IPS DF 6.9 (cell line): Measurements from ENCODE around the gene NSFL1C.

Experiments
- DNase-seq: peaks from one replicate; pipeline ENCODE4 v3.0.0-alpha.2; 2013; ENCODE audit warnings: low read depth, low spot score
- H3K27ac ChIP-seq: one replicate; pipeline ENCODE4 v1.5.1; 2013; ENCODE audit warnings: low read length, control low read depth
- H3K27me3 ChIP-seq: 2 replicates; pipeline ENCODE4 v1.6.1; 2013; ENCODE audit warnings: mild to moderate bottlenecking, low read length; ENCODE audit not compliant: control insufficient read depth, insufficient read depth
- H3K36me3 ChIP-seq: 2 replicates; pipeline ENCODE4 v1.6.1; 2013; ENCODE audit warnings: low read length; ENCODE audit not compliant: control insufficient read depth, insufficient read depth
- H3K4me1 ChIP-seq: 2 replicates; pipeline ENCODE4 v1.6.1; 2013; ENCODE audit warnings: low read length; ENCODE audit not compliant: control insufficient read depth, insufficient read depth
- H3K4me3 ChIP-seq: 2 replicates; pipeline ENCODE4 v1.5.1; 2013; ENCODE audit warnings: mild to moderate bottlenecking, low read length
- H3K9me3 ChIP-seq: 2 replicates; pipeline ENCODE4 v1.6.1; 2013; ENCODE audit warnings: low read length, inconsistent platforms; ENCODE audit not compliant: control insufficient read depth, insufficient read depth
- WGBS: extraction: QIAGEN DNeasy Blood & Tissue Kit; methylation state at CpG from one replicate; pipeline ENCODE4 v1.1.7; 2013; ENCODE audit warnings: mixed read lengths, missing lambda C conversion rate; ENCODE audit not compliant: insufficient read length, insufficient coverage; 5-methylcytosine and 5-hydroxymethylcytosine counted together

NSFL1C gene

GRCh38 chr20:1469925-1470571 is 3.4 kb upstream of the NSFL1C start:
- Histone ChIP-seq H3K4me1 (peaks cover 4% of the 10 kb centered on the region), H3K27me3 (no peaks in the 10 kb centered on the region), H3K27ac (no peak overlapping the region), H3K4me3 (no peak overlapping the region), H3K9me3 (no peaks in the 10 kb centered on the region), H3K36me3 (no peaks in the 10 kb centered on the region)
- no CpG with 5 or more reads among the region's 11 CpGs for WGBS
- peak; percentile 63 for DNase-seq

GRCh38 chr20:1469306-1469905 is 2.8 kb upstream of the NSFL1C start:
- H3K4me1 ChIP-seq = peaks cover 4% of the 10 kb centered on the region
- H3K4me3 ChIP-seq = no peak overlapping the region
- WGBS = no CpG with 5 or more reads among the region's 9 CpGs

DNA sequence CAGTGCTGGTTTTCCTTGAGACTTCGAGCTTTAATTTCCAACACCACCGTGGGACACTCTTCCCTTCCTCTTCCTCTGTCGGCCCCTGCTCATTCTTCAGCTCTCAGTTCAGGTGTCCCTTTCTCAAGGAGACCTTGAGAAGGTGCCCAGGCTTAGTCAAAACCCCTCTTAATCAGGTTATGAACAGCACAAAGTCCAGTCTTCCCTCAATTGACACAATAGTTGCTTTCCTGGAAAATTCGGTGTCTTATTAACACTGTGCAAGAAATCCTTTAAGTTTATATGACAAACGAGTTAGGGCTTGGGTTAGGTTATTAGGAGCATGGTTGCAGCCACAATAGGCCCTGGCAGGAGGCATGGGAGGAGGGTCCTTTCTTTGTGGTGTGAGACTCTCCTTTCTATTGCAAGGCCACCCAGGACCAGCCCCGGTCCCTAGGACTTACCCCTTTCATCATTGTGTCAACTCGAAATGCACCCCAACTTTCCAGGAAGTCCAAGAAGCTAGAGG is 1.5 kb upstream of the NSFL1C start:
- 0 out of 2 replicates have a peak, but pooled peaks cover 2% of the 10 kb centered on the region for H3K36me3 ChIP-seq
- WGBS = no CpG with 5 or more reads among the region's 7 CpGs
- no peak overlapping the region for H3K4me3 ChIP-seq
- H3K9me3 ChIP-seq = no peaks in the 10 kb centered on the region
- peaks cover 4% of the 10 kb centered on the region for H3K4me1 ChIP-seq
- H3K27me3 ChIP-seq = no peaks in the 10 kb centered on the region
- H3K27ac ChIP-seq = no peak overlapping the region
- no peak for DNase-seq

More at GRCh38 chr20:1469306-1469905, 2.8 kb upstream of the NSFL1C start:
- DNase-seq = no peak
- Histone ChIP-seq H3K9me3 (no peaks in the 10 kb centered on the region), H3K27me3 (no peaks in the 10 kb centered on the region), H3K36me3 (no peaks in the 10 kb centered on the region), H3K27ac (no peak overlapping the region)

GRCh38 chr20:1467355-1468116 is 887 bp upstream of the NSFL1C start:
- H3K27me3 ChIP-seq = no peaks in the 10 kb centered on the region
- H3K4me3 ChIP-seq = no peak overlapping the region; the same call in 1 of the 2 replicates
- peaks cover 4% of the 10 kb centered on the region for H3K4me1 ChIP-seq
- no peaks in the 10 kb centered on the region for H3K9me3 ChIP-seq
- WGBS = no CpG with 5 or more reads among the region's 22 CpGs
- no peak overlapping the region for H3K27ac ChIP-seq
- DNase-seq = no peak
- 0 out of 2 replicates have a peak, but pooled peaks cover 2% of the 10 kb centered on the region for H3K36me3 ChIP-seq

GRCh38 chr20:1467082-1467354 is 369 bp upstream of the NSFL1C start:
- Histone ChIP-seq H3K27ac (no peak overlapping the region), H3K9me3 (no peaks in the 10 kb centered on the region), H3K36me3 (0 out of 2 replicates have a peak, but pooled peaks cover 2% of the 10 kb centered on the region), H3K4me1 (peaks cover 4% of the 10 kb centered on the region), H3K4me3 (no peak overlapping the region; the same call in 1 of the 2 replicates), H3K27me3 (no peaks in the 10 kb centered on the region)
- no peak for DNase-seq
- WGBS = no CpG with 5 or more reads among the region's 7 CpGs

DNA sequence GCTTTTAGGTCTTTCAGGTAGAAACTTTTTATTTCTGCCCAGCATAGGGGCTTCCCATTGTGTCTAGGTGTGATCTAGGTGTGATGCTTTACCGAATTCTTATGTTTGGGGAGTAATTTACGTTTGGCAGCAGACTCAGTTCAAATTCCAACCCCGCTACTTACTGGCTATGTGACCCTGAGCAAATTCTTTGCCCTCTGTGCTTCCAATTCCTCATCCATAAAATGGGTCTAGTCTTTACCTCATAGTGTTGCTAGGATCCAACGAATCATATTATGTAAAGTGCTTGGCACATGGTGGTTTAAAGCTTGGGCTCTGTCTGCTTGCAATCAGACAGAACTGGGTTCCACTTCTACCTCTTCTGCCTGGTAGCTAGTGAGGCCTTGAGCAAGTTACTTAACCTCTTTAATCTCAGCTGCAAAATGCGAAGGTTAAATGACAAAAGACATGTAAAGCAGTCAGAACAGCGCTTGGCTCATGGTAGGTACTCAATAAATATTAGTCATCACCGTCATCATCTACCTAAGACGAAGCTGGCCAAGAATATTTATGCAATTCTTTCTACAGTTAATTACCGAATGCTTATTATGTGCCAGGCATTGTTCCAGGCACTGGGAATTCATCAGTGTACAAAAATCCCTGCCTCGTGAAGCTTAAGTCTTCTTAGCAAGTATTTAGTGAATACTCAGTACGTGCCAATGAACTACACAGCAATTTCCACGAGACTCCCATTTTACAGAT is 1.0 kb downstream of the NSFL1C start:
- Histone ChIP-seq H3K27ac (no peak overlapping the region), H3K27me3 (no peaks in the 10 kb centered on the region), H3K4me3 (peak overlapping the region; percentile 94; the same call in 1 of the 2 replicates), H3K4me1 (peaks cover 4% of the 10 kb centered on the region), H3K36me3 (peaks cover 2% of the 10 kb centered on the region; the same call in 1 of the 2 replicates), H3K9me3 (no peaks in the 10 kb centered on the region)
- no CpG with 5 or more reads among the region's 12 CpGs for WGBS
- no peak for DNase-seq

DNA sequence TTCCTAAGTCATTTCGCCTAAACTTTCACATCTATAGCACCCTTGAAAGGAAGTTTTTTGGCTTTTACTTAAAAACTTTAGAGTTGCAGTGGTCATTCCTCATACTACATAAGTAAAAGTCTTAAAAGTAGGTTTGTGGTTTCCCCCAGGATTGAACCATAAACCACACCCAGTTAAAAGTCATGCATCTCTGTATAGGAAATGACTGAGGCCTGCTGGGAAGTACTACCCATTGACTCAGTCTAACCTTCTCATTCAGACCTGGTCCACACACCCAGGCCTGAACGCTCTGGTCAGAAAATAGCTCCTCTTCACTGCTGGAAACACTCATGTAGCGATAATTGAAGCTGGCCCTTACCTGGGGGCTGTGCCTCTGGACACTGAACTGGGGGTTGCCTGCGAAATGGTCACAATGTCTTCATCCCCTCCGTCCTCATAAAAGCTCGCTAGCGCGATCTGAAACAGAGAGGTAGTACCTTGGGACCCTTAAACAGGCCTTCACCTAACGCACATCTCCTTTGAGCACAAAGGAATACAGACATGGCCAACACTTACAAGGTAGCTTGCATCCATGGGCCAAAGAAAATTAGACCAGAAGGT is 2.6 kb downstream of the NSFL1C start:
- peaks cover 4% of the 10 kb centered on the region for H3K4me1 ChIP-seq
- no CpG with 5 or more reads among the region's 9 CpGs for WGBS
- no peak overlapping the region for H3K4me3 ChIP-seq
- no peaks in the 10 kb centered on the region for H3K27me3 ChIP-seq
- no peaks in the 10 kb centered on the region for H3K9me3 ChIP-seq
- DNase-seq = no peak
- H3K27ac ChIP-seq = no peak overlapping the region
- peaks cover 2% of the 10 kb centered on the region; the same call in 1 of the 2 replicates for H3K36me3 ChIP-seq

GRCh38 chr20:1462834-1463233 is 3.8 kb downstream of the NSFL1C start:
- Histone ChIP-seq H3K9me3 (no peaks in the 10 kb centered on the region), H3K4me1 (peaks cover 4% of the 10 kb centered on the region), H3K27me3 (no peaks in the 10 kb centered on the region), H3K36me3 (peaks cover 2% of the 10 kb centered on the region; the same call in 1 of the 2 replicates), H3K27ac (no peak overlapping the region), H3K4me3 (no peak overlapping the region)
- no CpG with 5 or more reads among the region's 3 CpGs for WGBS
- no peak for DNase-seq

DNA sequence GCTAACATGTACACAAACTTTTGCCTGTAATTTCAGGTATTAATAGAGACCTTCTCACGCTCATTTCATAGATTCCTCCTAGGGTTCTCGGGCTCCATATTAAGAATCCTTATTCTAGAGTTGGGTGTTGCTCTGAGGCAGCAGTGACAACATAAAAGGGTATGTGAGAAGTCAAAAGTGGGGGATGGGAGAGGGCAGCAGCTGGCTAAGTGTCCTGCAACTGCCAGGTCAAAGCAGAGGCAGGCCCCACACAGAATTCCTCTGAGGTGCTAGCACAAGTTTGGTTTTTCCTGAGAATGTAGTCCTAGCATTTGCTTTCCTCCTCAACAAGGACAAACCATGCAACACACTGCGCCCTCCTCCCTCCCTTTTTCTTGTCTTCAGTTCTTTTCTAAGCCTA is 4.6 kb downstream of the NSFL1C start:
- Histone ChIP-seq H3K4me1 (peaks cover under 1% of the 10 kb centered on the region; the same call in 1 of the 2 replicates), H3K4me3 (no peak overlapping the region), H3K27me3 (no peaks in the 10 kb centered on the region), H3K9me3 (no peaks in the 10 kb centered on the region), H3K27ac (no peak overlapping the region), H3K36me3 (peaks cover 2% of the 10 kb centered on the region; the same call in 1 of the 2 replicates)
- DNase-seq = no peak
- WGBS = no CpG with 5 or more reads among the region's 3 CpGs
